ENCODE measurements around the gene METRN. TPM values are rescaled to one million over a fixed set of nuclear protein-coding genes. Genes with fewer than 3 reads are reported as not detected.

Gene METRN
- total RNA-seq, 1 donor from 2014 or later = 18.3 TPM

GRCh38 chr16:677316-678190 lies 37.4 kb upstream of the METRN start:
- no peak overlapping the region for H3K4me3 ChIP-seq (ENCODE audit: low read length in 3 of 3)
- H3K9me3 ChIP-seq (ENCODE audit: control insufficient read depth in 3 of 3, low read length in 3 of 3) = no peaks in the 10 kb centered on the region
- peaks cover 17 to 24% (median 19%) of the 10 kb centered on the region in 3 donors for H3K36me3 ChIP-seq (ENCODE audit: control insufficient read depth in 3 of 3, insufficient read depth in 3 of 3, low read length in 3 of 3)
- H3K4me1 ChIP-seq (ENCODE audit: control insufficient read depth in 3 of 3, insufficient read depth in 3 of 3, low read length in 3 of 3) = peaks cover 24 to 35% (median 32%) of the 10 kb centered on the region in 3 donors
- H3K9ac ChIP-seq (ENCODE audit: low read depth in 1 of 3, low read length in 3 of 3) = no peak overlapping the region
- no peak overlapping the region for H3K27ac ChIP-seq (ENCODE audit: low read depth, low read length)
- peaks cover 0 to 16% (median 7%) of the 10 kb centered on the region in 3 donors for H3K27me3 ChIP-seq (ENCODE audit: control insufficient read depth in 3 of 3, insufficient read depth in 3 of 3, low read length in 3 of 3)

GRCh38 chr16:678209-678857 lies 36.6 kb upstream of the METRN start:
- peaks cover 31 to 43% (median 40%) of the 10 kb centered on the region in 3 donors for H3K4me1 ChIP-seq (ENCODE audit: control insufficient read depth in 3 of 3, insufficient read depth in 3 of 3, low read length in 3 of 3)
- H3K27ac ChIP-seq (ENCODE audit: low read depth, low read length) = no peak overlapping the region
- peaks cover 17 to 24% (median 18%) of the 10 kb centered on the region in 3 donors for H3K36me3 ChIP-seq (ENCODE audit: control insufficient read depth in 3 of 3, insufficient read depth in 3 of 3, low read length in 3 of 3)
- no peaks in the 10 kb centered on the region for H3K9me3 ChIP-seq (ENCODE audit: control insufficient read depth in 3 of 3, low read length in 3 of 3)
- H3K4me3 ChIP-seq (ENCODE audit: low read length in 3 of 3) = no peak overlapping the region
- H3K27me3 ChIP-seq (ENCODE audit: control insufficient read depth in 3 of 3, insufficient read depth in 3 of 3, low read length in 3 of 3) = peaks cover 0 to 16% (median 7%) of the 10 kb centered on the region in 3 donors
- no peak overlapping the region for H3K9ac ChIP-seq (ENCODE audit: low read depth in 1 of 3, low read length in 3 of 3)

GRCh38 chr16:678858-679813 lies 35.8 kb upstream of the METRN start:
- Histone ChIP-seq H3K36me3 (ENCODE audit: control insufficient read depth in 3 of 3, insufficient read depth in 3 of 3, low read length in 3 of 3) (peaks cover 16 to 19% (median 18%) of the 10 kb centered on the region in 3 donors), H3K9ac (ENCODE audit: low read depth in 1 of 3, low read length in 3 of 3) (peak overlapping the region; percentile 51 to 75 (median 56)), H3K27ac (ENCODE audit: low read depth, low read length) (peak overlapping the region; percentile 71), H3K4me3 (ENCODE audit: low read length in 3 of 3) (peak overlapping the region; percentile 63 to 70 (median 69)), H3K27me3 (ENCODE audit: control insufficient read depth in 3 of 3, insufficient read depth in 3 of 3, low read length in 3 of 3) (peaks cover 0 to 16% (median 7%) of the 10 kb centered on the region in 3 donors), H3K9me3 (ENCODE audit: control insufficient read depth in 3 of 3, low read length in 3 of 3) (no peaks in the 10 kb centered on the region), H3K4me1 (ENCODE audit: control insufficient read depth in 3 of 3, insufficient read depth in 3 of 3, low read length in 3 of 3) (peaks cover 37 to 48% (median 46%) of the 10 kb centered on the region in 3 donors)

- Histone ChIP-seq H3K4me1 (ENCODE audit: control insufficient read depth in 3 of 3, insufficient read depth in 3 of 3, low read length in 3 of 3) (peaks cover 43 to 51% (median 48%) of the 10 kb centered on the region in 3 donors), H3K4me3 (ENCODE audit: low read length in 3 of 3) (peak within 1 kb of the TSS; percentile 81 to 86 (median 85)), H3K9ac (ENCODE audit: low read depth in 1 of 3, low read length in 3 of 3) (peak within 1 kb of the TSS; percentile 86 to 93 (median 88)), H3K36me3 (ENCODE audit: control insufficient read depth in 3 of 3, insufficient read depth in 3 of 3, low read length in 3 of 3) (peaks cover 16 to 19% (median 18%) of the 10 kb centered on the region in 3 donors), H3K27me3 (ENCODE audit: control insufficient read depth in 3 of 3, insufficient read depth in 3 of 3, low read length in 3 of 3) (peaks cover 0 to 13% (median 3%) of the 10 kb centered on the region in 3 donors), H3K9me3 (ENCODE audit: control insufficient read depth in 3 of 3, low read length in 3 of 3) (no peaks in the 10 kb centered on the region), H3K27ac (ENCODE audit: low read depth, low read length) (peak within 1 kb of the TSS; percentile 79)
These were observed 34.9 kb upstream of the METRN start, which contains the start of gene STUB1 for GRCh38 chr16:679814-680624. STUB1 (plus strand) TSS chr16:680410; CDS start chr16:680526, 116 bp downstream.

GRCh38 chr16:680625-680945 lies 34.3 kb upstream of the METRN start:
- Histone ChIP-seq H3K27me3 (ENCODE audit: control insufficient read depth in 3 of 3, insufficient read depth in 3 of 3, low read length in 3 of 3) (peaks cover 0 to 9% (median 0%) of the 10 kb centered on the region in 3 donors), H3K4me3 (ENCODE audit: low read length in 3 of 3) (peak overlapping the region; percentile 81 to 86 (median 85)), H3K36me3 (ENCODE audit: control insufficient read depth in 3 of 3, insufficient read depth in 3 of 3, low read length in 3 of 3) (peaks cover 16 to 23% (median 22%) of the 10 kb centered on the region in 3 donors), H3K4me1 (ENCODE audit: control insufficient read depth in 3 of 3, insufficient read depth in 3 of 3, low read length in 3 of 3) (peaks cover 43 to 52% (median 50%) of the 10 kb centered on the region in 3 donors), H3K27ac (ENCODE audit: low read depth, low read length) (peak overlapping the region; percentile 79), H3K9me3 (ENCODE audit: control insufficient read depth in 3 of 3, low read length in 3 of 3) (no peaks in the 10 kb centered on the region), H3K9ac (ENCODE audit: low read depth in 1 of 3, low read length in 3 of 3) (peak overlapping the region; percentile 86 to 93 (median 88))

- H3K4me3 ChIP-seq (ENCODE audit: low read length in 3 of 3) = peak overlapping the region; percentile 81 to 86 (median 85)
- H3K36me3 ChIP-seq (ENCODE audit: control insufficient read depth in 3 of 3, insufficient read depth in 3 of 3, low read length in 3 of 3) = peaks cover 16 to 23% (median 22%) of the 10 kb centered on the region in 3 donors
- no peaks in the 10 kb centered on the region for H3K9me3 ChIP-seq (ENCODE audit: control insufficient read depth in 3 of 3, low read length in 3 of 3)
- peak overlapping the region; percentile 86 to 93 (median 88) for H3K9ac ChIP-seq (ENCODE audit: low read depth in 1 of 3, low read length in 3 of 3)
- H3K27ac ChIP-seq (ENCODE audit: low read depth, low read length) = peak overlapping the region; percentile 79
- peaks cover 0 to 7% (median 0%) of the 10 kb centered on the region in 3 donors for H3K27me3 ChIP-seq (ENCODE audit: control insufficient read depth in 3 of 3, insufficient read depth in 3 of 3, low read length in 3 of 3)
- H3K4me1 ChIP-seq (ENCODE audit: control insufficient read depth in 3 of 3, insufficient read depth in 3 of 3, low read length in 3 of 3) = peaks cover 47 to 55% (median 50%) of the 10 kb centered on the region in 3 donors
These were observed 33.8 kb upstream of the METRN start for GRCh38 chr16:680967-681745.

- H3K36me3 ChIP-seq (ENCODE audit: control insufficient read depth in 3 of 3, insufficient read depth in 3 of 3, low read length in 3 of 3) = peaks cover 16 to 27% (median 26%) of the 10 kb centered on the region in 3 donors
- H3K27ac ChIP-seq (ENCODE audit: low read depth, low read length) = no peak overlapping the region
- no peaks in the 10 kb centered on the region for H3K9me3 ChIP-seq (ENCODE audit: control insufficient read depth in 3 of 3, low read length in 3 of 3)
- peak overlapping the region in 1 of 3 donors; percentile 93 for H3K9ac ChIP-seq (ENCODE audit: low read depth in 1 of 3, low read length in 3 of 3)
- H3K4me3 ChIP-seq (ENCODE audit: low read length in 3 of 3) = peak overlapping the region; percentile 10 to 86 (median 85)
- H3K27me3 ChIP-seq (ENCODE audit: control insufficient read depth in 3 of 3, insufficient read depth in 3 of 3, low read length in 3 of 3) = peaks cover 0 to 4% (median 0%) of the 10 kb centered on the region in 3 donors
- peaks cover 48 to 60% (median 50%) of the 10 kb centered on the region in 3 donors for H3K4me1 ChIP-seq (ENCODE audit: control insufficient read depth in 3 of 3, insufficient read depth in 3 of 3, low read length in 3 of 3)
These were observed 33.0 kb upstream of the METRN start for GRCh38 chr16:681746-682427.

Data from skeletal muscle tissue (tissue), 4 donors.